Measurements from ENCODE around the gene PHACTR1.

GRCh38 chr6:13260831-13261230 is 544.3 kb downstream of the PHACTR1 start:
- TF ChIP-seq, protein P1, sequence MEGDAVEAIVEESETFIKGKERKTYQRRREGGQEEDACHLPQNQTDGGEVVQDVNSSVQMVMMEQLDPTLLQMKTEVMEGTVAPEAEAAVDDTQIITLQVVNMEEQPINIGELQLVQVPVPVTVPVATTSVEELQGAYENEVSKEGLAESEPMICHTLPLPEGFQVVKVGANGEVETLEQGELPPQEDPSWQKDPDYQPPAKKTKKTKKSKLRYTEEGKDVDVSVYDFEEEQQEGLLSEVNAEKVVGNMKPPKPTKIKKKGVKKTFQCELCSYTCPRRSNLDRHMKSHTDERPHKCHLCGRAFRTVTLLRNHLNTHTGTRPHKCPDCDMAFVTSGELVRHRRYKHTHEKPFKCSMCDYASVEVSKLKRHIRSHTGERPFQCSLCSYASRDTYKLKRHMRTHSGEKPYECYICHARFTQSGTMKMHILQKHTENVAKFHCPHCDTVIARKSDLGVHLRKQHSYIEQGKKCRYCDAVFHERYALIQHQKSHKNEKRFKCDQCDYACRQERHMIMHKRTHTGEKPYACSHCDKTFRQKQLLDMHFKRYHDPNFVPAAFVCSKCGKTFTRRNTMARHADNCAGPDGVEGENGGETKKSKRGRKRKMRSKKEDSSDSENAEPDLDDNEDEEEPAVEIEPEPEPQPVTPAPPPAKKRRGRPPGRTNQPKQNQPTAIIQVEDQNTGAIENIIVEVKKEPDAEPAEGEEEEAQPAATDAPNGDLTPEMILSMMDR (IDR thresholded peaks at IDR 0.05), result no peak
- TF ChIP-seq POLR2A (IDR thresholded peaks at IDR 0.05), result no peak
